Measurements from ENCODE around the gene DAAM1. TPM values are rescaled to one million over a fixed set of nuclear protein-coding genes. Genes with fewer than 3 reads are reported as not detected.

Gene DAAM1
- total RNA-seq, 1 experiment from 2014 or later: 11.5 TPM

DNA sequence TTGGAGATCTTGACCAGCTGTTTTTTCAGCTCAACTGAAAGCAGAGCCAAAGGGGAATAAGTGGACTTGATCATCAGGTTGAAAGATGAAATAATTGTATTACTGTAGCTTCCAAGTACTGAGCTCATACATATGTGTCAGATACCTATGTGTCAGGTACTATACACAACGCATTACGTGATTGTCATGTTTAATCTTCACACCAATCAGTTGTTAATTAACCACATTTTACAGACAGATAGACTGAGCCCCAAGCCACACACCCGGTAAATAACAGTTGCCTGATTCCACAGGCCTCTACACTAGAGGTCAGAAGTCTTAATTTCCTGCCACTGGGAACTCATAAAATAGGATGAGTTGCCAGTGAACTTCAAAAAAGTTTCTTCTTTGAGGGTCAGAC, 148.2 kb downstream of the DAAM1 start:
- Histone ChIP-seq H3K27ac (ENCODE audit: low read depth, low read length, poor library complexity, severe bottlenecking) (no peak overlapping the region), H3K36me3 (ENCODE audit: insufficient read depth, low read length, poor library complexity, severe bottlenecking) (no peaks in the 10 kb centered on the region), H3K4me1 (ENCODE audit: insufficient read depth, low read length, poor library complexity, severe bottlenecking) (no peaks in the 10 kb centered on the region), H3K9me3 (ENCODE audit: low read depth, low read length, poor library complexity, severe bottlenecking) (no peaks in the 10 kb centered on the region), H3K4me3 (ENCODE audit: low read depth, low read length, poor library complexity, severe bottlenecking) (no peak overlapping the region), H3K27me3 (replicated peaks; ENCODE audit: insufficient read depth, low read depth, low read length, poor library complexity) (no peaks in the 10 kb centered on the region)
- no peak for DNase-seq (ENCODE audit: low spot score)
- ChIA-PET CTCF (no interaction called here), POLR2A (ENCODE audit: low non-redundant PET) (no interaction called here)
- BruUV-seq (replicated peaks): no TSS peak
- TF ChIP-seq, protein P1, sequence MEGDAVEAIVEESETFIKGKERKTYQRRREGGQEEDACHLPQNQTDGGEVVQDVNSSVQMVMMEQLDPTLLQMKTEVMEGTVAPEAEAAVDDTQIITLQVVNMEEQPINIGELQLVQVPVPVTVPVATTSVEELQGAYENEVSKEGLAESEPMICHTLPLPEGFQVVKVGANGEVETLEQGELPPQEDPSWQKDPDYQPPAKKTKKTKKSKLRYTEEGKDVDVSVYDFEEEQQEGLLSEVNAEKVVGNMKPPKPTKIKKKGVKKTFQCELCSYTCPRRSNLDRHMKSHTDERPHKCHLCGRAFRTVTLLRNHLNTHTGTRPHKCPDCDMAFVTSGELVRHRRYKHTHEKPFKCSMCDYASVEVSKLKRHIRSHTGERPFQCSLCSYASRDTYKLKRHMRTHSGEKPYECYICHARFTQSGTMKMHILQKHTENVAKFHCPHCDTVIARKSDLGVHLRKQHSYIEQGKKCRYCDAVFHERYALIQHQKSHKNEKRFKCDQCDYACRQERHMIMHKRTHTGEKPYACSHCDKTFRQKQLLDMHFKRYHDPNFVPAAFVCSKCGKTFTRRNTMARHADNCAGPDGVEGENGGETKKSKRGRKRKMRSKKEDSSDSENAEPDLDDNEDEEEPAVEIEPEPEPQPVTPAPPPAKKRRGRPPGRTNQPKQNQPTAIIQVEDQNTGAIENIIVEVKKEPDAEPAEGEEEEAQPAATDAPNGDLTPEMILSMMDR (conservative IDR thresholded peaks at IDR 0.05; ENCODE audit: low read depth, low read length): no peak
- no peak for TF ChIP-seq EZH2 (IDR thresholded peaks at IDR 0.05; ENCODE audit: borderline replicate concordance, low read depth, low read length, poor library complexity, severe bottlenecking)
- intact Hi-C loops (cut with micrococcal nuclease; ENCODE audit: unreplicated experiment): no loop called here

DNA sequence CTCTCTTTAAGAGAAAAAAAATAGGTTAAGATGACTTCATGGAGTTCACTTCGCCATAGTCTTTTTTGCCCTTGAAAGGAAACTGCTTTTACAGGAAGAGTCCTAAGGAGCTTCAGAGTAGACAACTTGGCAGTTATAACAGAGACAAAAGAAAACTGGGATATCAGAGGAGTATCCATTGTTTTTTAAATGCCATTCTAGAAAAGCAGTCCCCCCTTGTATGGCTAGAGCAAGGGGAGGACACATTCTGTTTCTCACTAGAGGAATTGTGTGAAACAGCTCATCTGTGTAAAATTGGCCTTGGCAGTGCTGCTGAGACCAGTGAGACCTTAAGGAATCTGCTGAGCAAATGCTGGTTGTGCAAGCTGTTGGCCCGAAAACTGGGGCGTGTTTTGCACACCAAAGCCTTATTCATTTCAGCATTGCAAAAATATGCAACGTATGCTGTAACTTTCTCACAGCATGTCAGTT, 148.7 kb downstream of the DAAM1 start:
- TF ChIP-seq, protein P1 (conservative IDR thresholded peaks at IDR 0.05; ENCODE audit: low read depth, low read length): no peak
- TF ChIP-seq EZH2 (IDR thresholded peaks at IDR 0.05; ENCODE audit: borderline replicate concordance, low read depth, low read length, poor library complexity, severe bottlenecking): no peak
- CTCF ChIA-PET: no interaction called here
- intact Hi-C loops (cut with micrococcal nuclease; ENCODE audit: unreplicated experiment): no loop called here
- DNase-seq (ENCODE audit: low spot score): no peak
- no peak overlapping the region for H3K27ac ChIP-seq (ENCODE audit: low read depth, low read length, poor library complexity, severe bottlenecking)
- no peaks in the 10 kb centered on the region for H3K9me3 ChIP-seq (ENCODE audit: low read depth, low read length, poor library complexity, severe bottlenecking)
- BruUV-seq (replicated peaks): no TSS peak
- H3K4me1 ChIP-seq (ENCODE audit: insufficient read depth, low read length, poor library complexity, severe bottlenecking): no peaks in the 10 kb centered on the region
- H3K36me3 ChIP-seq (ENCODE audit: insufficient read depth, low read length, poor library complexity, severe bottlenecking): no peaks in the 10 kb centered on the region
- no peaks in the 10 kb centered on the region for H3K27me3 ChIP-seq (replicated peaks; ENCODE audit: insufficient read depth, low read depth, low read length, poor library complexity)
- POLR2A ChIA-PET (ENCODE audit: low non-redundant PET): no interaction called here
- H3K4me3 ChIP-seq (ENCODE audit: low read depth, low read length, poor library complexity, severe bottlenecking): no peak overlapping the region

DNA sequence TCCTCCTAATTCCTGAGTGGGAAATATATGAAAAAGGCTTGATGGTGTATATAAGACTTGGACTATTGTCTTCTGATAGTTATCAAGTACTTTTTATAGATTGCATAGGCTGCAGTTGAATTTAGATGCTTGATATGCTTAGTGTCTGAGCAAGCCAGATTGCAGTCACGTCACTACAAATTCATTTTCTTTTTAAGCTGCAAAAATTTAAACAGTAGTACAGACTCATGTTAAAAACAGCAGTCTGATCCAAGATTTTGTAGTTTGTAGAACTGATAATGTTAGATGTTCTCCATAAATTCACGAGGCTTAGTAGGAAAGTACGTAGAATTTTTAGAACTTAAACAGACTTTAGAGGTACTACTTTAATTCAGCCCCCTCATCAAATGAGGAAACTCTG, 150.3 kb downstream of the DAAM1 start:
- H3K27ac ChIP-seq (ENCODE audit: low read depth, low read length, poor library complexity, severe bottlenecking): no peak overlapping the region
- no peaks in the 10 kb centered on the region for H3K27me3 ChIP-seq (replicated peaks; ENCODE audit: insufficient read depth, low read depth, low read length, poor library complexity)
- H3K4me3 ChIP-seq (ENCODE audit: low read depth, low read length, poor library complexity, severe bottlenecking): no peak overlapping the region
- H3K4me1 ChIP-seq (ENCODE audit: insufficient read depth, low read length, poor library complexity, severe bottlenecking): peaks cover 4% of the 10 kb centered on the region
- CTCF ChIA-PET: no interaction called here
- intact Hi-C loops (cut with micrococcal nuclease; ENCODE audit: unreplicated experiment): no loop called here
- TF ChIP-seq EZH2 (IDR thresholded peaks at IDR 0.05; ENCODE audit: borderline replicate concordance, low read depth, low read length, poor library complexity, severe bottlenecking): no peak
- TF ChIP-seq, protein P1 (conservative IDR thresholded peaks at IDR 0.05; ENCODE audit: low read depth, low read length): no peak
- no TSS peak for BruUV-seq (replicated peaks)
- H3K36me3 ChIP-seq (ENCODE audit: insufficient read depth, low read length, poor library complexity, severe bottlenecking): no peaks in the 10 kb centered on the region
- POLR2A ChIA-PET (ENCODE audit: low non-redundant PET): no interaction called here
- DNase-seq (ENCODE audit: low spot score): no peak
- no peaks in the 10 kb centered on the region for H3K9me3 ChIP-seq (ENCODE audit: low read depth, low read length, poor library complexity, severe bottlenecking)
